Measurements from ENCODE around the gene ITIH1.

ITIH1 gene

DNA sequence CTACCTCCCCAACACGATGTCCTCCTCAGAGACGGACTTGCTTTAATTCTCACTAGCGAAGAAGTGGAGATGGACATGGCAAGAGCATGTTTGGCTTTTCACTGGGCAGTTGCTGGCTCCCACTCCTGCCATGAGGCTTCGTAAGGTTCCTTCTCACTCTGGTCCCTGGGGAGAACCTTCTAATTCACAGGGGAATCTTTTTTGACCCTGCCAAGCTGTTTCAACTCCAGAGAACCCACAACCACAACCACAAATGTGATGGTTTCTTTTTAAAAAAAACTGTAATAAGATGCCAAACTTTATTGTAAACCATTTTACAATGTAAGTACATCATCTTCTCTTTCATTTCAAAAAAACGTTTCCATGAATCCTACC, 59.1 kb downstream of the ITIH1 start:
- DNase-seq (ENCODE audit: extremely low read depth in 1 of 2, low read depth in 1 of 2): no peak

DNA sequence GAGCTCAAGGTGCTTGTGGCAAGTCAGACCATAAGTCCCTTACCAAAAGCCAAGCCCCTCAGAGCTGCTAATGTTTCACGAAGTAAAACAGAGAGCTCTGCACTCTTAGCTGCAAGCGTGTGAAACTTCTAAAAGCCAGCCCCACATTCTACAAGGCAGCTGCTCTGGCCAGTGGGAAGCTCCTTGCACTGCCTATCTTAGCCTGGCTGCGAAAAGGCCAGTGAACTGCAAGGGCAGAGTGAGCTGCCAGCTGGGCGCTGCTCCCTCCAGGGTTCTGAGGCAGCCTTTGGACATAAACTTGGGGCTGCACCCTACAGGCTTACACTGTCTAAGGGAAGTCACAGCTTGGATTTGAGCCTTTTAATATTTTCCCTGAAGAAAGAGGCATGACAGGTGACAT, 59.6 kb downstream of the ITIH1 start:
- no peak for DNase-seq (ENCODE audit: extremely low read depth in 1 of 2, low read depth in 1 of 2)

DNA sequence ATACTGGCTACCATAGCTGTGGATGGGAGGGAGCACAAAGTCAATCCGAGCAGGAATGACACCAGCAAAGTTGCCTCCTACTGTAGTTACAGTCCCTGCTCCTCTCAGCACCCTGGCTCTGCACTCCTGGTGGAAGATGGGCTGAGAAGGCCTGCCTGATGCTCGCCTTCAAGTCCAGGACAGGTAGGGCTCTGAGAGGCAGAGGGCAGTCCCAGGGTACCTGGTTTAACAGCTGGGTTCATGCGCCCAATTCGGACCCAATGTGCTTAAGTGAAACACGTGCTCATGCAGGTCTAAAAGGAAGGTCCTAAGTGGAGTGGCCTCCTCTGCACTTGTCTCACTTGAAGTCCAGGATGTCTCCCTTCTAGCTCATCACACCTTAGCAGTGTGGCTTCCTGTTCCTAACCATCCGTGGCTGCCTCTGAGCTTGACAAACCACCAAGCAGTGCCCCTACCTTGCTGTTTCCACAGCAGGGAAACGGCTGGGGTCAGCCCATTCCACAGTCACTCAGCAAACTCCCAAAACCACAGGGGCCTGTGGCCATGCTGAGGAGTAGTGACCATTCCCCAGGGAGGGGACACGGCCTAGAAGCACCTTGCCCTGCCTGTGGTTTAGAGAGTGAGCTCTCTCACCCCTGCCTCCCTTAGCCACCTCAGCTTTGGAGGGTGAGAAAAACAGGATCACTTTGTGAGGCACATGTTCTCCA, 61.3 kb downstream of the ITIH1 start:
- no peak for DNase-seq (ENCODE audit: extremely low read depth in 1 of 2, low read depth in 1 of 2)

DNA sequence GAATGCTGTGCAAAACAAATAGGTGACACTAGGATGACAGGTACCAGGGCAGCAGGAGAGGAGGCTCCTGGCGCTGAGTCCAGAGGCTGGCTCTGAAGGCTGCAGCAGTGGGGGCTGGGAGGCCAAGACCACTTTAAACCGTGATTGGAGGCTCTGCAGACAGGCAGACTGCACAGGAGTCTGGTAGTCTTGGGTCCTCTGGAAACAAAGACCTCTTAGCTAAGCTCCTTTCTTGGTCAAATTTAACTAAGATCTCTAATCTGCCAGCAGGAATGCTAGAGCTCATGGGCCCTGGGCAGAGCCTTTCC, 61.8 kb downstream of the ITIH1 start:
- DNase-seq (ENCODE audit: extremely low read depth in 1 of 2, low read depth in 1 of 2): no peak

DNA sequence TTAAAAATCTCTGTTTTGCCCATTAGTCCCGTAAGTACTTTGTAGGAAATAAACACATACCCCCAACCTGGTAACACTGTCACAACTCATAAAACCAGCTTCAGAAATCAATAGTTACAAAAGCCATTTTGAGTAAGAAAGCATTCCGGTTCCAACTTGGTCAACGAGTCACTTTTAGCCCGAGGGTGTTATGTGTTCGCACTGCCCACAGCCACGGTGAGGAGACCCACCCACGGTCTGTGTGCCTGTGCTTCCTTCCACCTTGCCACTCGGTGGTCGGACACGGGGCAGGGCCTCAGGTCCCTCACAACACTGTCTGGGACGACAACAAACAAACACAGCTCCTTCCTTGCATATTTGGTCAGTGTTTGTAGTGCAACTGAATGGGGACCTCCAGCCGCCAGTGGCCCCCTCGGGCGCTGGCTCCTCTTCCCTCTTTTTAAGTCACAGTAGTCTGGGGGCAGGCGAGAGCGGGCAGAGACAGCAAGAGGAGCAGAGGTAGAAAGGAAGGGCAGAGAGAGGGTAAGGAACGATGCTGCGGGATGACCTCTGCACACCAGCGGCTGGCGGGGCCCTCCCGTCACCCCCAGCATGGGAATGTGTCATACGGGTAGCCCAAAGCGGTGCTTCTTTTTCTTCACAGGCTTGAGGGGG, 62.6 kb downstream of the ITIH1 start:
- no peak for DNase-seq (ENCODE audit: extremely low read depth in 1 of 2, low read depth in 1 of 2)

DNA sequence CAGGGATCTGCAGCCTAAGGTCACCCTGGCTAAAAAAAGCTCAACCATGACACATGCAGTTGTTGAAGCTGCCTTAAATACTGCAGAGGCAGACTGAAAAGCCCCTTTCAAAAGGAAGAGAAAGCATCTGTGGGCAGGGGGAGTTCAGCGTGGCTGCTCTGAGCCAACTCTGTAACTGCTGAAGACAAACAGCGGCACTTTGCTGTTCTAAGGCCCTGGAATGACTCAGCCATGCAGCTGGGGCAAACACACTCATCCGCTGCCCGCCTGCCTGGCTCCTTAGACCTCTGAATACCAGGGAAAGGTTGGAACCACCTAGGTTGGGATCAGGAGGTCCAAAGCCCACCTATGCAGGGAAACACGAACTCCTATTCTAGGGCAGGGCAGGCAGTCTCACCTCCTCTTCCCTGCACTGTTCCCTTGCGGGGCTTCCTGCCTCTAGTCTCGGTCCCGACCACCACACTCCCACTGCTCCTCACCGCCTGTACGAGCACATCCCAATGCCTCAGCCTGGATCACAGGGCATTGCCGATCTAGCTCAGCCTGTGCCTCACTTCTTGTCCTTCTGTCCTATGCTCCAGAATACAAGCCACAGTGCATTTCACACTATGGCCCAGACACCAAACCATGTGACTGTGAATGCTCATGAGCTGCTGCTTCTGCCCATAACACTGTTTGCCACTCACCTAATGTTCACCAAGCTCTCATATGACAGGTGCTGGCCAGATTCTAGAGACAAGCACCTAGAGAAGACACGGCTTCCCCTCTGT, 64.0 kb downstream of the ITIH1 start:
- DNase-seq (ENCODE audit: extremely low read depth in 1 of 2, low read depth in 1 of 2): no peak

Measured in activated CD8-positive, alpha-beta memory T cell treated with anti-CD3 and anti-CD28 coated beads for 1 hour (primary cell).